Measurements from ENCODE around the gene TUBGCP5. TPM values are rescaled to one million over a fixed set of nuclear protein-coding genes. Genes with fewer than 3 reads are reported as not detected.

Gene TUBGCP5
- total RNA-seq, 6 donors from 2014 or later: 7.1 to 24.5 (median 17.7) TPM

- peaks cover 7 to 17% (median 13%) of the 10 kb centered on the region in 4 donors for H3K4me1 ChIP-seq
- peak overlapping the region; percentile 81 to 95 (median 94) for H3K27ac ChIP-seq
- DNase-seq (peak in 1 of 2 donors; percentile 53), ATAC-seq (ENCODE audit: low FRiP score in 2 of 2) (no peak)
- H3K4me3 ChIP-seq: peak overlapping the region; percentile 66 to 99 (median 95)
- H3K36me3 ChIP-seq: no peaks in the 10 kb centered on the region
- H3K27me3 ChIP-seq: no peaks in the 10 kb centered on the region
- TF ChIP-seq EP300 (IDR thresholded peaks at IDR 0.05) (no peak), POLR2AphosphoS5 (IDR thresholded peaks at IDR 0.05) (no peak), CTCF (IDR thresholded peaks at IDR 0.05) (no peak), POLR2A (IDR thresholded peaks at IDR 0.05) (no peak)
- H3K9me3 ChIP-seq: no peaks in the 10 kb centered on the region
- 71 to 72% methylated on average over 30 of the region's 30 CpGs for WGBS, 2 donors
Measured at GRCh38 chr15:22981051-22981840, 58.1 kb downstream of the TUBGCP5 start.

- Histone ChIP-seq H3K9me3 (no peaks in the 10 kb centered on the region), H3K36me3 (no peaks in the 10 kb centered on the region), H3K27ac (peak within 1 kb of the TSS; percentile 81 to 95 (median 94)), H3K27me3 (no peaks in the 10 kb centered on the region), H3K4me3 (peak within 1 kb of the TSS; percentile 66 to 99 (median 95)), H3K4me1 (peaks cover 10 to 17% (median 13%) of the 10 kb centered on the region in 4 donors)
- 3 to 4% methylated on average over 18 to 31 of the region's 93 CpGs for WGBS, 2 donors
- DNase-seq (peak; percentile 90 to 95), ATAC-seq (ENCODE audit: low FRiP score in 2 of 2) (peak; percentile 95 to 97)
- TF ChIP-seq EP300 (IDR thresholded peaks at IDR 0.05): peak in 2 of 4 donors; percentile 61 to 65
- TF ChIP-seq CTCF (IDR thresholded peaks at IDR 0.05): no peak
- TF ChIP-seq POLR2A (IDR thresholded peaks at IDR 0.05): peak in 2 of 4 donors; percentile 71 to 77
- peak; percentile 67 to 79 for TF ChIP-seq POLR2AphosphoS5 (IDR thresholded peaks at IDR 0.05)
Measured at GRCh38 chr15:22980189-22981050, 58.9 kb downstream of the TUBGCP5 start, which contains the start of gene CYFIP1. Gene CYFIP1, minus strand, starts transcription at chr15:22980368. Its CDS starts 33,083 bp downstream, at chr15:22947285.

DNA sequence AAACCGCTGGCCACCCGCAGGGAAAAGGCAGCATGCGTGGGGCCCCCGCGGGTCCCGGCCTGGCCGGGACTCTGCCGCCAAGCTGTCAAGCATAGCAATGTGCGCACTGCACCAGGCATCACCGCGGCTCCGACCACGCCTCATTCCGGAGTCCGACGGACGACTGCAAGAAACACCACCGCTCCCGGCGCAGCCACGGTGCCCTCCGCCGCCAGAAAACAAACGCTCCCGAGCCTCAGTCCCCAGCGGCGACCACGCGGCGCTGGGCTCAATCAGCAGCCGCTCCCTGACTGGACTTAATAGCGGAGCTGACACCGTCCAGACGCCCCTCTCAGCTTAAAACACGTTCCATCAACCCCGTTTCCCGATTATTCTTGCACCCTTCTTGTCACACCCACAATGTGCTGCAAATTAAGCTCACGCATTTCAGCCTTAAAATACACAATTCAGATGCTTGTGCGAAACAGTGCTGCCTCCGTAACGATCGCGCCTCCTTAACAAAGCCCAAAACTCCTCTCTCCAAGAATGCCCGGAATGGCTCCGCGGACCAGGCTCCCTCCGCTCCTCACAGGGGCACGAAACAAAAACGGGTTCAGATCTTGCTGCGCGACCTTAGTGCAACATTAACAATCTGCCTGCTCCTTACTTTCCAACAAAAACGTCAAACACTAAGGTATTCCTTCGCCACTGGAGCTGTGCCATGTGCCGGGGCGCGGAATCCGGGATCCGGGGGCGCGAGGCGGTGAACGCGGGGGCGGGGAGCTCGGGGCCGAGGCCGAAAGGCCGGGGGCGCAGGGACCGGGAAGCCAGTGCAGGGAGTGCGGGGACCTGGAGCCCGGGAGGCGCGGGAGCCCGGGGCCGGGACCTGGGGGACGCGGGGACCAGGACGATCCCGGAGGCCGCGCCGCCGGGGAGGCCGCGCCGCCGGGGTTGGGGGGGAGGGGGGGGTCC is 59.9 kb downstream of the TUBGCP5 start:
- Histone ChIP-seq H3K36me3 (no peaks in the 10 kb centered on the region), H3K4me3 (peak overlapping the region; percentile 66 to 99 (median 95)), H3K4me1 (peaks cover 14 to 20% (median 17%) of the 10 kb centered on the region in 4 donors), H3K27ac (peak overlapping the region; percentile 81 to 95 (median 94)), H3K27me3 (no peaks in the 10 kb centered on the region), H3K9me3 (no peaks in the 10 kb centered on the region)
- DNase-seq (peak; percentile 67 to 92), ATAC-seq (ENCODE audit: low FRiP score in 2 of 2) (peak; percentile 73 to 80)
- 0 to 1% methylated on average over 29 to 59 of the region's 88 CpGs for WGBS, 2 donors
- TF ChIP-seq CTCF (IDR thresholded peaks at IDR 0.05) (peak in 1 of 6 experiments; percentile 15), EP300 (IDR thresholded peaks at IDR 0.05) (no peak), POLR2AphosphoS5 (IDR thresholded peaks at IDR 0.05) (no peak), POLR2A (IDR thresholded peaks at IDR 0.05) (peak in 1 of 4 donors; percentile 24)

DNA sequence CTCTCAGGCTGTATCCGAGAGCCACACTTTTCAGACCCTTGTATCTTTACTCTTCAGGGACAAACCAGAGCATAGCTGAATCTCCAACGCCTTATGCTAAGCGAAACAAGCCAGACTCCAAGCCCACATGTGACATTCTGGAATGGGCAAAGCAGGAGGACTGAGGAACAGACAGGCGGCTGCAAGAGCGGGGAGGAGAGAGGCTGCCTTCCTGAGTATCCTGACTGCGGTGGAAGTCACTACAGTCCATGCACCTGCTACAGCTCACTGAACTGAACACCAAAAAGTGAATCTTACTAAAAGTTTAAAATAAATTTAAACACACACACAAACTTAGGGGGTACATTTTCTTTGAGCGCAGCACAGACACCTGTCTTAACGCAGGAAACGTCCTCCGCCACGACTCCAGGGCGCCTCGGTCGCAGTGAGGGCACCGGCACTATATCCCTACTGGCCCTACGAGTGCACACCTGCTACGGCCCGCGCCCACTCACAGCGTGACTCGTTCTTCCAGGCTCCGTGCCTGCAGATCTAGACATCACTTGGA is 60.6 kb downstream of the TUBGCP5 start:
- WGBS, 2 donors: 16 to 25% methylated on average over 16 to 22 of the region's 22 CpGs
- no peak for TF ChIP-seq POLR2A (IDR thresholded peaks at IDR 0.05)
- TF ChIP-seq POLR2AphosphoS5 (IDR thresholded peaks at IDR 0.05): no peak
- no peak for TF ChIP-seq CTCF (IDR thresholded peaks at IDR 0.05)
- TF ChIP-seq EP300 (IDR thresholded peaks at IDR 0.05): no peak
- H3K9me3 ChIP-seq: no peaks in the 10 kb centered on the region
- no peaks in the 10 kb centered on the region for H3K27me3 ChIP-seq
- peak overlapping the region; percentile 81 to 95 (median 94) for H3K27ac ChIP-seq
- ATAC-seq (ENCODE audit: low FRiP score in 2 of 2) (peak; percentile 3 to 50), DNase-seq (no peak)
- H3K36me3 ChIP-seq: no peaks in the 10 kb centered on the region
- peaks cover 18 to 25% (median 22%) of the 10 kb centered on the region in 4 donors for H3K4me1 ChIP-seq
- H3K4me3 ChIP-seq: peak overlapping the region; percentile 66 to 99 (median 95)
